Choroid plexus epithelial cell (primary cell): ENCODE measurements around the gene USP4.

Experiments used
- DNase-seq: peaks from one replicate; pipeline ENCODE4 v3.0.0-alpha.2; 2010; ENCODE audit warnings: low read depth
- H3K4me3 ChIP-seq: 2 replicates; pipeline ENCODE4 v1.5.1; 2011; ENCODE audit warnings: low read depth, mild to moderate bottlenecking, control low read depth, low read length, moderate library complexity
- TF ChIP-seq, protein P1 (sequence below): conservative IDR thresholded peaks from 2 replicates; pipeline ENCODE4 v1.5.1; 2011; ENCODE audit warnings: low read depth, mild to moderate bottlenecking, control low read depth, inconsistent platforms, low read length, moderate library complexity

The USP4 gene, protein sequence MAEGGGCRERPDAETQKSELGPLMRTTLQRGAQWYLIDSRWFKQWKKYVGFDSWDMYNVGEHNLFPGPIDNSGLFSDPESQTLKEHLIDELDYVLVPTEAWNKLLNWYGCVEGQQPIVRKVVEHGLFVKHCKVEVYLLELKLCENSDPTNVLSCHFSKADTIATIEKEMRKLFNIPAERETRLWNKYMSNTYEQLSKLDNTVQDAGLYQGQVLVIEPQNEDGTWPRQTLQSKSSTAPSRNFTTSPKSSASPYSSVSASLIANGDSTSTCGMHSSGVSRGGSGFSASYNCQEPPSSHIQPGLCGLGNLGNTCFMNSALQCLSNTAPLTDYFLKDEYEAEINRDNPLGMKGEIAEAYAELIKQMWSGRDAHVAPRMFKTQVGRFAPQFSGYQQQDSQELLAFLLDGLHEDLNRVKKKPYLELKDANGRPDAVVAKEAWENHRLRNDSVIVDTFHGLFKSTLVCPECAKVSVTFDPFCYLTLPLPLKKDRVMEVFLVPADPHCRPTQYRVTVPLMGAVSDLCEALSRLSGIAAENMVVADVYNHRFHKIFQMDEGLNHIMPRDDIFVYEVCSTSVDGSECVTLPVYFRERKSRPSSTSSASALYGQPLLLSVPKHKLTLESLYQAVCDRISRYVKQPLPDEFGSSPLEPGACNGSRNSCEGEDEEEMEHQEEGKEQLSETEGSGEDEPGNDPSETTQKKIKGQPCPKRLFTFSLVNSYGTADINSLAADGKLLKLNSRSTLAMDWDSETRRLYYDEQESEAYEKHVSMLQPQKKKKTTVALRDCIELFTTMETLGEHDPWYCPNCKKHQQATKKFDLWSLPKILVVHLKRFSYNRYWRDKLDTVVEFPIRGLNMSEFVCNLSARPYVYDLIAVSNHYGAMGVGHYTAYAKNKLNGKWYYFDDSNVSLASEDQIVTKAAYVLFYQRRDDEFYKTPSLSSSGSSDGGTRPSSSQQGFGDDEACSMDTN

DNA sequence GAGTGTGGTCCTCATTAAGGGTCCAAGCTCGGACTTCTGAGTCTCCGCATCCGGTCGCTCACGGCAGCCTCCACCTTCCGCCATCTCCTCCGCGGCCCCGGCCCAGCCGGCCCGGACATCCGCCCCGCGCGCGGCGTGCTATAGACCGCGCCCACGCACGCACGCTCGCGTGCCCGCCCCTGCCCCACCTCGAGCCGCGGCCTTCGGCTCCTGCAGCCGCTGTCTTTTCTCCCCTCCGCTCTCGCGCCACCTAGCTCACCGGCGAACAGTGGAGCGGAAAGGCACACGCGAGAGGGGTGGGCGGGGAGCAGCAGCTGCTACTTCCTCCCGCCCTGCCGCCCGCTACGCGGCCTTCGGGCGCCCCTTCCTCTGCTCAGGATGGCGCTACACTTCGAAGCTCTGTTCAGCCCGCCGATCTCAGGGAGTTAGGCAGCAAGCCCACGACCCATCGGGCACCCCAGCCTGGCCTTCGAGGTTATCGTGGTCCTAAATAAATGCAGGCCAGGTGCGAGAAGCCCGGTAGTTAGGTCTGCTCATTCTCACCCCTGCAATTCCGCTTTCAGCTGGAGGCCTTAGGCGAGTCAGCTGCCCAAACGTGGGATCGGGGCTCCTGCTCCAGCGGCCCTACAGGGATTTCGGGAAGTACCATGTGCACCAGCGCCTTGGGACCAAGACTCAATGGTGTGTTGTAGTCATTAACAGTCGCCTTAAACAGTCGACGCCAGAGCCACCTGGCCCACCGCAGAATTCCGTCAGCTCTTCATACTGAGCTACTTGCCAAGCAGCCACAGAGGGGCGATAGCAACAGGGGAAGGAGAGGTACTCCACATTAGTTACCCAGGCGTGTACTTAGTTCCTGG is at the start of gene USP4:
USP4 (minus strand) TSS at position 113 of the 860 bp plus-strand sequence; CDS start at position 84, 29 bp downstream.
- peak within 1 kb of the TSS; percentile 84 for H3K4me3 ChIP-seq
- DNase-seq = peak; percentile 94

DNA sequence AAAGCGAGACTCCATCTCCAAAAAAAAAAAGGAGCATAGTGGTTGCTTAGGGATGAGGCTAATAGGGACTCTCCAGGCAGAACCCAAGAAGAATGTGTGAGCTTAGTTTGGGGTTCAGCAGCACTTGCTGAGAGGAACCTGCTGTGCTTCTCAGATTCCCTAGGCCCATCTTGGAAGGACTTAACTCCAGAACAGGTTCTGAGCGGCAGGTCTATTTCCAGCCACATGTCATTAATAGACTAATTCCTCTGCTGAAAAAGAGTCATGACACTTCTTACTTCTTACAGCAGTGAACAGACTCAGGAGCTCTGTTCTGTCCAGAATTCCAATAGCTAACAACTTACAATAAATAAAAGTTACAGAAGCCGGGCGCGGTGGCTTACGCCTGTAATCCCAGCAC is 49.4 kb upstream of the USP4 start:
- DNase-seq = no peak
- TF ChIP-seq, protein P1, sequence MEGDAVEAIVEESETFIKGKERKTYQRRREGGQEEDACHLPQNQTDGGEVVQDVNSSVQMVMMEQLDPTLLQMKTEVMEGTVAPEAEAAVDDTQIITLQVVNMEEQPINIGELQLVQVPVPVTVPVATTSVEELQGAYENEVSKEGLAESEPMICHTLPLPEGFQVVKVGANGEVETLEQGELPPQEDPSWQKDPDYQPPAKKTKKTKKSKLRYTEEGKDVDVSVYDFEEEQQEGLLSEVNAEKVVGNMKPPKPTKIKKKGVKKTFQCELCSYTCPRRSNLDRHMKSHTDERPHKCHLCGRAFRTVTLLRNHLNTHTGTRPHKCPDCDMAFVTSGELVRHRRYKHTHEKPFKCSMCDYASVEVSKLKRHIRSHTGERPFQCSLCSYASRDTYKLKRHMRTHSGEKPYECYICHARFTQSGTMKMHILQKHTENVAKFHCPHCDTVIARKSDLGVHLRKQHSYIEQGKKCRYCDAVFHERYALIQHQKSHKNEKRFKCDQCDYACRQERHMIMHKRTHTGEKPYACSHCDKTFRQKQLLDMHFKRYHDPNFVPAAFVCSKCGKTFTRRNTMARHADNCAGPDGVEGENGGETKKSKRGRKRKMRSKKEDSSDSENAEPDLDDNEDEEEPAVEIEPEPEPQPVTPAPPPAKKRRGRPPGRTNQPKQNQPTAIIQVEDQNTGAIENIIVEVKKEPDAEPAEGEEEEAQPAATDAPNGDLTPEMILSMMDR = no peak
- no peak overlapping the region for H3K4me3 ChIP-seq

More for the DNA sequence above, at the start of gene USP4:
- TF ChIP-seq, protein P1 = peak; percentile 80

DNA sequence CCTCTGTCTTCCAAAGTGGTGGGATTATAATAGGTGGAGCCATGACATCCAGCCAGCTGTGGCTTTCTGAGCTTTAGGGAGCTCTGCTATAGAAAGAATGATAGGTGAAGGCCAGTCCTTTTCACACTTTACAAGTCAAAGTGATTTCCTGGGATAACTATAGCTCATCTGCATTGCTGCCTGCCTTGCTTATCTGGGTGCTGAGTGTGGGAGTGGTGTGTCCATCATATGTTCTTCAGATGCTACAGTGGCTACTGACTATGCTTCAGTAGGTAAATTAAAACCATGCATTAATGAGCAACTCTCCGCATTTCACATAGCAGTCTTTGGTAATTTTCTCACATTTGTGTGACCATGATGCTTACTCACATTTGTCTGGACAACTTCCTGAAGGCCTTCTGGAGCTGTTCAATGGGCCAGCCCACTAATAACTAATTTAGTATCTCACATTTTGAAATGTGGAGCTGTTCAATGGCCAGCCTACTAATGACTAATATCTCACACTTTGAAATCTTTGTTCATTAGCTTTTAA is 48.5 kb upstream of the USP4 start:
- TF ChIP-seq, protein P1 = no peak
- no peak overlapping the region for H3K4me3 ChIP-seq

DNA sequence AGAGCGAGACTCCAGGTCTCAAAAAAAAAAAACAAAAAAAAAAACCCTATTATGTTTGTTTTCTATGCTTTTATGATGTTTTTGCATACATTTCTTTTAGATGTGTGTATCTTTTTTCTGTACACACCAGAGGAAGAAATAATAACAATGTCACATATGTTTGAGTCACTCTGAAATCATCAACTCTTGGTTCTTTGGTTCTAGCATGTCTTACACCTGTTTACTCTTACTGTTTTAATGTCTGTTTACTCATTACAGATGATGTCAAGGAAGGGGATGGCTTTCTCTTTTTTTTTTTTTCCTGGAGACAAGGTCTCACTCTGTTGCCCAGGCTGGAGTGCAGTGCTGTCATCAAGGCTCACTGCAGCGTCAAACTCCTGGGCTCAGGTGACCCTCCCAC is 47.9 kb upstream of the USP4 start:
- no peak overlapping the region for H3K4me3 ChIP-seq
- DNase-seq = no peak
- TF ChIP-seq, protein P1 = no peak

More for the DNA sequence above, 48.5 kb upstream of the USP4 start:
- no peak for DNase-seq

DNA sequence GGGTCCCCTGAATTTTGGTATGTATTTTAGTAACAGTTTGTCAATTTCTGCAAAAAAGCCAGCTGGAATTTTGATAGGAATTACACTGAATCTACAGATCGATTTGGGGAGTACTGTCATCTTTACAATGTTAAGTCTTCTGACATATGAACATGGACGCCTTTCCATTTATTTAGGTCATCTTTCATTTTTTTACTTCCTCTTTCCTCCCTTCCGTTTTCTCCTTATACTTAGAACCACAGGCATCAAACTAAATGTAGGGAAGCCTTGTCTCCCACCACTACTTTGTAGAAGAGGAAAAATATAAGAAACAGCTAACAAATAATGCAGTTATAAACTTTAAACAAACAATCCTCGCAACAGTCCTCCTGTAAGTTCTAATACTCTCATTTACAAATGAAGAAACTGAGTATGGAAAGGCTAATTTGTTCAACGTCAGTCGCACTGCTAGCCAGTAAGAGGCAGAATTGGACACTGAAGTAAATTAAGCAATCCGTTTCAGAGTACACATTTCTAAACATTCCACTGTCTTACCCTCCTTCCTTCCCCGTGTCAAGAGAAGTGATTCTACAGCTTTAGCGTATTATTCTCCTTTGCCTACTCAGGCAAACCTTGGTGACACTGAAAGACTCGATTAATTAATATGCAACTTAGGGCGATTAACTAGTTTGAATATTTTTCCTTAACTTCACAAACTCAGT is 46.4 kb upstream of the USP4 start:
- TF ChIP-seq, protein P1 = no peak
- DNase-seq = no peak
- H3K4me3 ChIP-seq = no peak overlapping the region
